Mesendoderm (in vitro differentiated cells): ENCODE measurements around the gene FABP1.

Source experiments
- DNase-seq: peaks from one replicate; pipeline ENCODE4 v3.0.0; 2013
- H2AK5ac ChIP-seq: 2 replicates; pipeline ENCODE4 v1.6.1; 2013; ENCODE audit warnings: low read length, inconsistent platforms
- H2BK120ac ChIP-seq: 2 replicates; pipeline ENCODE4 v1.6.1; 2013; ENCODE audit warnings: low read depth, mild to moderate bottlenecking, low read length, moderate library complexity, mixed read lengths
- H2BK15ac ChIP-seq: replicated peaks from 2 replicates; pipeline ENCODE4 v1.6.1; 2013; ENCODE audit warnings: low read depth, mild to moderate bottlenecking, moderate library complexity
- H2BK5ac ChIP-seq: 2 replicates; pipeline ENCODE4 v1.6.1; 2013; ENCODE audit warnings: low read length, inconsistent platforms
- H3K18ac ChIP-seq: 2 replicates; pipeline ENCODE4 v1.6.1; 2013; ENCODE audit warnings: mild to moderate bottlenecking, low read length, mixed read lengths
- H3K23ac ChIP-seq: one replicate; pipeline ENCODE4 v1.6.1; 2013; ENCODE audit warnings: low read length
- H3K27ac ChIP-seq: 2 replicates; pipeline ENCODE4 v1.5.1; 2013; ENCODE audit warnings: low read depth, mild to moderate bottlenecking, inconsistent platforms, low read length, moderate library complexity
- H3K27me3 ChIP-seq: 2 replicates; pipeline ENCODE4 v1.6.1; 2013; ENCODE audit warnings: low read length, control low read depth, mild to moderate bottlenecking, inconsistent platforms; ENCODE audit not compliant: insufficient read depth, poor library complexity
- H3K36me3 ChIP-seq: 2 replicates; pipeline ENCODE4 v1.6.1; 2013; ENCODE audit warnings: low read length, inconsistent platforms; ENCODE audit not compliant: control insufficient read depth, insufficient read depth
- H3K4ac ChIP-seq: one replicate; pipeline ENCODE4 v1.6.1; 2013; ENCODE audit warnings: low read depth, mild to moderate bottlenecking, low read length, moderate library complexity
- H3K4me1 ChIP-seq: 2 replicates; pipeline ENCODE4 v1.6.1; 2013; ENCODE audit warnings: low read depth, low read length, inconsistent platforms; ENCODE audit not compliant: control insufficient read depth
- H3K4me2 ChIP-seq: 2 replicates; pipeline ENCODE4 v1.6.1; 2013; ENCODE audit warnings: low read length
- H3K4me3 ChIP-seq: 2 replicates; pipeline ENCODE4 v1.5.1; 2013; ENCODE audit warnings: mild to moderate bottlenecking, low read length
- H3K56ac ChIP-seq: one replicate; pipeline ENCODE4 v1.6.1; 2013; ENCODE audit warnings: low read length
- H3K79me1 ChIP-seq: 2 replicates; pipeline ENCODE4 v1.6.1; 2013; ENCODE audit warnings: low read length, inconsistent platforms
- H3K79me2 ChIP-seq: 2 replicates; pipeline ENCODE4 v1.6.1; 2013; ENCODE audit warnings: mild to moderate bottlenecking, low read length; ENCODE audit not compliant: control insufficient read depth, insufficient read depth
- H3K9ac ChIP-seq: 2 replicates; pipeline ENCODE4 v1.6.1; 2013; ENCODE audit warnings: low read length, inconsistent platforms
- H4K5ac ChIP-seq: one replicate; pipeline ENCODE4 v1.6.1; 2013; ENCODE audit warnings: low read length
- H4K8ac ChIP-seq: one replicate; pipeline ENCODE4 v1.6.1; 2013; ENCODE audit warnings: low read depth, mild to moderate bottlenecking, control low read depth, low read length, moderate library complexity
- WGBS: extraction: QIAGEN DNeasy Blood & Tissue Kit; methylation state at CpG from one replicate; pipeline ENCODE4 v1.1.7; 2013; ENCODE audit warnings: low lambda C conversion rate, missing lambda C conversion rate; ENCODE audit not compliant: insufficient coverage; ENCODE audit errors: extremely low coverage; 5-methylcytosine and 5-hydroxymethylcytosine counted together

FABP1 gene

DNA sequence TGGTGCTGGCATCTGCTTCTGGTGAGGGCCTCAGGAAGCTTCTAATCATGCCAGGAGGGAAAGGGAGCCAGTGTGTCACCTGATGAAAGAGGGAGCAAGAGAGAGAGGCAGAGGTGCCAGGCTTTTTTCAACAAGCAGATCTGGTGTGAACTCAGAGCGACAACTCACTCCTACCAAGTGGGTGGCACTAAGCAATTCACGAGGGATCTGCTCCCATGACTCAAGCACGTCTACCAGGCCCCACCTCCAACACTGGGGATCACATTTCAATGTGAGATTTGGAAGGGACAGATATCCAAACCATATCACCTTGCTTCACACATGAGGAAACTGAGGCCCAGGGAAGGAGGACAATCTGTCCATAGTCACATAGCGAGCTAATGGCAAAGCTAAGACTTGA is 19.1 kb downstream of the FABP1 start:
- Histone ChIP-seq H3K27ac (no peak overlapping the region), H2BK5ac (no peak overlapping the region), H3K36me3 (no peaks in the 10 kb centered on the region), H3K27me3 (no peaks in the 10 kb centered on the region), H3K4me3 (no peak overlapping the region), H3K56ac (no peak overlapping the region), H3K9ac (no peak overlapping the region), H3K4ac (no peak overlapping the region), H4K8ac (no peak overlapping the region), H3K4me1 (no peaks in the 10 kb centered on the region), H2AK5ac (no peak overlapping the region), H2BK15ac (no peak overlapping the region), H4K5ac (no peak overlapping the region), H3K4me2 (no peak overlapping the region), H3K79me1 (no peaks in the 10 kb centered on the region), H2BK120ac (no peak overlapping the region), H3K79me2 (no peaks in the 10 kb centered on the region), H3K18ac (no peak overlapping the region), H3K23ac (no peak overlapping the region)
- no peak for DNase-seq
- no CpG with 5 or more reads among the region's 4 CpGs for WGBS

DNA sequence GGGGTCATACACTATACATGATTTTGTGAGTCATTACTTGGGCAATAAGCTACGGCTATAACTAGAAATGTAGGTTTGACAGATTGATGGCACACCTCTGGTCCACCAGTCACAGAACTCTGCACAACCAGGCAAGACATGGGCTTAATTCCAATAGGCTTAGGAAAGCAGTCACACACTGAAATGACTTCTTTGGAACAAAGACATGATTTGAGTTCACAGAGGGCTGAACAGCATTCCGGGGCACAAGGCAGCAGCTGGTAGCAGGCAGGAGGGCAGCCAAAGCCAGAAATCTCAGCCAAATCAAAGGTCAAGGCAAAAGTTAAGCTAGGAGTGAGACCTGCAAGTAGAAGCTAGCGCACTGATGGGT is 27.4 kb downstream of the FABP1 start:
- H3K23ac ChIP-seq = no peak overlapping the region
- H3K56ac ChIP-seq = no peak overlapping the region
- no peak overlapping the region for H3K27ac ChIP-seq
- no peak overlapping the region for H2BK5ac ChIP-seq
- WGBS = no CpG with 5 or more reads among the region's 3 CpGs
- H3K9ac ChIP-seq = no peak overlapping the region
- no peaks in the 10 kb centered on the region for H3K27me3 ChIP-seq
- H3K4ac ChIP-seq = no peak overlapping the region
- H3K4me2 ChIP-seq = no peak overlapping the region
- no peak overlapping the region for H2BK15ac ChIP-seq
- no peak overlapping the region for H2BK120ac ChIP-seq
- no peak overlapping the region for H3K18ac ChIP-seq
- no peak overlapping the region for H3K4me3 ChIP-seq
- no peak overlapping the region for H4K5ac ChIP-seq
- DNase-seq = no peak
- H4K8ac ChIP-seq = no peak overlapping the region
- H3K79me1 ChIP-seq = no peaks in the 10 kb centered on the region
- no peaks in the 10 kb centered on the region for H3K4me1 ChIP-seq
- H2AK5ac ChIP-seq = no peak overlapping the region
- H3K36me3 ChIP-seq = no peaks in the 10 kb centered on the region
- H3K79me2 ChIP-seq = no peaks in the 10 kb centered on the region

DNA sequence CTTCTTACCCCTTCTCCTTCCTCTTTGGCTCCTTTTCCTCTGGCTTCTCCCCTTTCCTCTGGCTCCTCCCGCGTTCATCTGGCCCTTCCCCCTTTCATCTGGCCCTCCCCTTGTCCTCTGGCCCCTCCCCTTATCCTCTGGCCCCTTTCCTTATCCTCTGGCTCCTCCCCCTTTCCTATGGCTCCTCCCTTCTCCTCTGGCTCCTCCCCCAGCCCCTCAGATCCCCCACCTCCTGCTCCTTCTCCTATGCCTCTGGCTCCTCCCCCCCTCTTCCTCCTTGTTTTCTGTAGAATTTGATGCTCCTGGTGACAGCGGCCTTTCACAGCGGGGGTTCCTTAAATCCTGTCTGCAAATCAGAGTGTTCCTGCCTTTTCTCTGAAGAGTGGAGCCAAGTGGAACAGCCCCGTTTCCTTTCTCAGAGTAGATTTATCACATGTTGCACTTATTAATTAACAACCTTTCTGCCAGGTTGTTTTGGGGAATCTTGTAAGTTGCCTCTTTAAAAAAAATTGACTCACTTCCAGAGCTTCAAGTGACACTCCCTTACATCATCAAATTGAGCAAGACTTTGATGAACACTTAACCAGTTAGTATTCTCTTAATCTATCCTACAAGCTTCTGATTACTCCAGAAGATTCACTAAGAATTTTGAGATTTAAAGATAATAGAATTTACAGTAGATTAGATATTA is 27.9 kb downstream of the FABP1 start:
- H3K79me2 ChIP-seq = no peaks in the 10 kb centered on the region
- H3K9ac ChIP-seq = no peak overlapping the region
- H3K4me2 ChIP-seq = no peak overlapping the region
- H3K79me1 ChIP-seq = no peaks in the 10 kb centered on the region
- no peak overlapping the region for H2BK15ac ChIP-seq
- H2AK5ac ChIP-seq = no peak overlapping the region
- H4K5ac ChIP-seq = no peak overlapping the region
- no peak overlapping the region for H2BK120ac ChIP-seq
- H3K27ac ChIP-seq = no peak overlapping the region
- no peaks in the 10 kb centered on the region for H3K4me1 ChIP-seq
- DNase-seq = peak; percentile 98
- no peak overlapping the region for H3K23ac ChIP-seq
- H3K4me3 ChIP-seq = no peak overlapping the region
- no peak overlapping the region for H2BK5ac ChIP-seq
- WGBS = no CpG with 5 or more reads among the region's 5 CpGs
- H3K27me3 ChIP-seq = no peaks in the 10 kb centered on the region
- no peak overlapping the region for H3K4ac ChIP-seq
- H3K18ac ChIP-seq = no peak overlapping the region
- H4K8ac ChIP-seq = no peak overlapping the region
- no peaks in the 10 kb centered on the region for H3K36me3 ChIP-seq
- no peak overlapping the region for H3K56ac ChIP-seq

DNA sequence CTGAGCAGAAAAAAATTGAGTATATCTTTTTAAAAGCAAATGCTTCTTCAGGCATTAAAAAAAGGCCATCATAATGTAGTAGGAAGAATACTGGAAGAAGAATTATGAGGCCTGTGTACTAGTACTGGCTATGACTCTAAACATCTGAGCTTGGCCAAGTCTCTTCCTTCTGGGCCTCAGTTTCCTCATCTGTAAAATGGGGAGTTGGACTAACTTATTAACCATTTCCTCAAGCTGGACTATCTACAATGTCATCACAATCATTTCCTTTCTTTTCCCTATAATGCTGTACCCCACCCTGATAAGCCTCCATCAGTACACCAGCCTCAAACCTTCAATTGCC is 29.3 kb downstream of the FABP1 start:
- H3K4ac ChIP-seq = no peak overlapping the region
- no peak overlapping the region for H2BK5ac ChIP-seq
- DNase-seq = no peak
- H3K4me2 ChIP-seq = no peak overlapping the region
- H2BK120ac ChIP-seq = no peak overlapping the region
- no peak overlapping the region for H3K23ac ChIP-seq
- H4K5ac ChIP-seq = no peak overlapping the region
- no peaks in the 10 kb centered on the region for H3K79me1 ChIP-seq
- H2AK5ac ChIP-seq = no peak overlapping the region
- no peak overlapping the region for H3K9ac ChIP-seq
- H3K4me1 ChIP-seq = no peaks in the 10 kb centered on the region
- no peak overlapping the region for H3K18ac ChIP-seq
- H3K36me3 ChIP-seq = no peaks in the 10 kb centered on the region
- no peak overlapping the region for H2BK15ac ChIP-seq
- no peak overlapping the region for H3K27ac ChIP-seq
- no peak overlapping the region for H3K4me3 ChIP-seq
- H3K56ac ChIP-seq = no peak overlapping the region
- no peaks in the 10 kb centered on the region for H3K27me3 ChIP-seq
- H3K79me2 ChIP-seq = no peaks in the 10 kb centered on the region
- no peak overlapping the region for H4K8ac ChIP-seq

DNA sequence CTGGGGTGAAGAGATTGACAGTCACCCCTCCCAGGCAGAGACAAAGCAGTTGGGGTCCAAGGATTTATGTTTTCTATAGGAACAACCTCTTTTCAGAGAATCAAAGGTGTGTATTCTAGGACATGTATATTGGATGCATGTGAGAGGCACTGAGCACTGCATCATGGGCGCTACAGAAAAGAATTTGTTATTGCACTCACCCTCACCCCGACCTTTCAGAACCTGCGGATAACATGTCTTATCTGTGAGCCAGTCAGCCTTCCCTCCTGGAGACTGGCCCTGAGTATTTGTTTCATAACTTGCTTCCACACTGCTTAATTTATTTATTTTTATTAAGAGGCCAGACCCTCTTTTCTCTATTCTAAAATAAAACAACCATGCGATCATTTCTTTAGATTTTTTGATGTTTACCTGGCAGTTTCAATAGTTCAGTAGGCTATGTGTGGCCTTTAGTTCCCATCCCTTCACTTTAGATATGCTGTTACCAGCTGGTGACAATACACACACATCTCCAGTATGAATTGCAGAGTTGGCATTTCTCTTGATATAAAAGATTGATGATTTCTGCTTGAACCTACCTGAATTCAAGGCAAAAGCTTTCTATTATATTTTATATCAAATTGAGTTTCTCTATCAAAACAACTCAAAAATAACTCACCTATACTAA is 29.8 kb downstream of the FABP1 start:
- no peak overlapping the region for H2BK15ac ChIP-seq
- H4K8ac ChIP-seq = no peak overlapping the region
- H3K4me1 ChIP-seq = no peaks in the 10 kb centered on the region
- no peak overlapping the region for H2BK120ac ChIP-seq
- no peak overlapping the region for H3K27ac ChIP-seq
- DNase-seq = no peak
- WGBS = no CpG with 5 or more reads among the region's 4 CpGs
- no peak overlapping the region for H3K9ac ChIP-seq
- H3K4ac ChIP-seq = no peak overlapping the region
- no peaks in the 10 kb centered on the region for H3K27me3 ChIP-seq
- H3K4me3 ChIP-seq = no peak overlapping the region
- no peaks in the 10 kb centered on the region for H3K79me1 ChIP-seq
- no peak overlapping the region for H3K4me2 ChIP-seq
- no peaks in the 10 kb centered on the region for H3K79me2 ChIP-seq
- H3K18ac ChIP-seq = no peak overlapping the region
- no peak overlapping the region for H3K23ac ChIP-seq
- H2AK5ac ChIP-seq = no peak overlapping the region
- no peak overlapping the region for H3K56ac ChIP-seq
- H4K5ac ChIP-seq = no peak overlapping the region
- H3K36me3 ChIP-seq = no peaks in the 10 kb centered on the region
- no peak overlapping the region for H2BK5ac ChIP-seq

DNA sequence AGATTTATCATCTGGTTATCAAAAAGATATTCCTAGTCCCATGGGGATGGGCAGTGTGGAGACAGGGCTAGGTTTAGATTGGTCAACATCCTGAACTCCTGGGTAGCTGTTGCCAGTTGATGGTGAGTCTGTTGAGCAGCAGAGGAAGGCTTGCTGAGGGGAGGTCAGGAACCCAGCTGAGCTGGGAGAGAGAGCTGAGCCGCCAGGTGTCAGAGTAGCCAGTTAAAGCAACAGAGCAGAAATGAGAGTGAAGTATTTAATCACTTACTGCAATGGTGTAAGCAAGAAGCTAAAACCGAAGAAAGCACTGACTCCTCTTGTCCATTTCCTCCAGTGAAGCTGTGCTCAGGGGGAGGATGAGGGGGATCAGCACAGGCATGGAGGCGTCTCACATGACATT is 30.7 kb downstream of the FABP1 start:
- DNase-seq = no peak
- Histone ChIP-seq H3K9ac (no peak overlapping the region), H3K27me3 (no peaks in the 10 kb centered on the region), H3K4me3 (no peak overlapping the region), H3K27ac (no peak overlapping the region), H3K79me2 (no peaks in the 10 kb centered on the region), H3K36me3 (no peaks in the 10 kb centered on the region), H4K5ac (no peak overlapping the region), H2AK5ac (no peak overlapping the region), H3K56ac (no peak overlapping the region), H3K79me1 (no peaks in the 10 kb centered on the region), H3K4me1 (no peaks in the 10 kb centered on the region), H2BK120ac (no peak overlapping the region), H2BK5ac (no peak overlapping the region), H3K18ac (no peak overlapping the region), H3K4ac (no peak overlapping the region), H3K23ac (no peak overlapping the region), H3K4me2 (no peak overlapping the region), H2BK15ac (no peak overlapping the region), H4K8ac (no peak overlapping the region)
- WGBS = no CpG with 5 or more reads among the region's 3 CpGs
